Tibial nerve (tissue), 4 donors: ENCODE data around the gene USP24. TPM values are rescaled to one million over a fixed set of nuclear protein-coding genes. Genes with fewer than 3 reads are reported as not detected.
A peak's percentile ranks its signal among the peaks of the same experiment; 100 is the strongest.

Source experiments
- DNase-seq, 2 donors: peaks; one replicate each; pipeline ENCODE4 v3.0.0-alpha.2; 2019; ENCODE audit warnings: low spot score in 2 of 2
- H3K27ac ChIP-seq, 4 donors: fragments of 200-600 bp; sonication (generic) in 3 of 4; one replicate each; pipeline ENCODE4 v1.5.1; 2017 to 2019; ENCODE audit warnings: mild to moderate bottlenecking in 1 of 4
- H3K27me3 ChIP-seq, 2 donors: fragments of 200-600 bp; sonication (generic) in 1 of 2; one replicate each; pipeline versions ENCODE4 v1.5.1 to v1.6.0; 2017 to 2019
- H3K36me3 ChIP-seq, 3 donors: fragments of 200-600 bp; sonication (generic); one replicate each; pipeline ENCODE4 v1.5.1; 2018 to 2019
- H3K4me1 ChIP-seq, 4 donors: fragments of 200-600 bp; sonication (generic) in 3 of 4; one replicate each; pipeline ENCODE4 v1.5.1; 2017 to 2019
- H3K4me3 ChIP-seq, 4 donors: fragments of 200-600 bp; sonication (generic) in 3 of 4; one replicate each; pipeline ENCODE4 v1.5.1; 2017 to 2019; ENCODE audit warnings: mild to moderate bottlenecking in 1 of 4, moderate library complexity in 1 of 4
- H3K9me3 ChIP-seq, 4 donors: fragments of 200-600 bp; sonication (generic) in 3 of 4; one replicate each; pipeline ENCODE4 v1.5.1; 2017 to 2019
- CTCF ChIP-seq, 5 experiments: fragments of 200-600 bp in 3 of 5; fragments of 450-650 bp in 2 of 5; sonication (generic) in 3 of 5; IDR thresholded peaks; one replicate each; pipeline ENCODE4 v1.5.1; 2016 to 2019; ENCODE audit warnings: antibody characterized with exemption in 5 of 5, mild to moderate bottlenecking in 3 of 5, moderate library complexity in 2 of 5
- EP300 ChIP-seq, 2 donors: sonication (generic); formaldehyde crosslinking; IDR thresholded peaks; one replicate each; pipeline ENCODE4 v1.6.1; 2017; ENCODE audit warnings: antibody characterized with exemption in 2 of 2, mild to moderate bottlenecking in 1 of 2
- POLR2A ChIP-seq, 2 donors: fragments of 450-650 bp; IDR thresholded peaks; one replicate each; pipeline ENCODE4 v1.6.1; 2017; ENCODE audit warnings: antibody characterized with exemption in 2 of 2, mild to moderate bottlenecking in 2 of 2, moderate library complexity in 2 of 2
- WGBS, 2 donors: methylation state at CpG; one replicate each; pipeline ENCODE4 v1.1.5; 2018; 5-methylcytosine and 5-hydroxymethylcytosine counted together
- total RNA-seq, 4 donors: library from RNA; depleted of rRNA; stranded (reverse); fragments of >200 nt; gene quantifications; one replicate each; pipeline ENCODE4 v1.1.0, GENCODE V29; 2016

USP24 gene
- total RNA-seq, 4 donors from 2014 or later: 46.8 to 63.8 (median 55.7) TPM

- no peaks in the 10 kb centered on the region for H3K9me3 ChIP-seq
- no peak overlapping the region for H3K27ac ChIP-seq
- H3K36me3 ChIP-seq: no peaks in the 10 kb centered on the region
- peak overlapping the region in 1 of 4 donors; percentile 46 for H3K4me3 ChIP-seq
- no peak for DNase-seq
- H3K27me3 ChIP-seq: peaks cover 0 to 67% of the 10 kb centered on the region in 2 donors
- WGBS, 2 donors: 33 to 37% methylated on average over 9 of the region's 9 CpGs
- peaks cover 0 to 17% (median 0%) of the 10 kb centered on the region in 4 donors for H3K4me1 ChIP-seq
- no peak for TF ChIP-seq EP300 (IDR thresholded peaks at IDR 0.05)
Observed at GRCh38 chr1:55038974-55039341, 176.2 kb downstream of the USP24 start.

GRCh38 chr1:55038552-55038838 is 176.7 kb downstream of the USP24 start:
- Histone ChIP-seq H3K4me3 (no peak overlapping the region), H3K27ac (no peak overlapping the region), H3K4me1 (peaks cover 0 to 17% (median 0%) of the 10 kb centered on the region in 4 donors), H3K36me3 (no peaks in the 10 kb centered on the region), H3K9me3 (no peaks in the 10 kb centered on the region), H3K27me3 (peaks cover 0 to 71% of the 10 kb centered on the region in 2 donors)
- no peak for DNase-seq
- TF ChIP-seq CTCF (IDR thresholded peaks at IDR 0.05): no peak
- no peak for TF ChIP-seq EP300 (IDR thresholded peaks at IDR 0.05)
- TF ChIP-seq POLR2A (IDR thresholded peaks at IDR 0.05): no peak
- 77% methylated on average over 3 of the region's 3 CpGs for WGBS, 2 donors

- Histone ChIP-seq H3K4me3 (no peak overlapping the region), H3K27me3 (peaks cover 0 to 73% of the 10 kb centered on the region in 2 donors), H3K36me3 (no peaks in the 10 kb centered on the region), H3K9me3 (no peaks in the 10 kb centered on the region), H3K4me1 (peaks cover 0 to 17% (median 0%) of the 10 kb centered on the region in 4 donors), H3K27ac (no peak overlapping the region)
- no peak for DNase-seq
- TF ChIP-seq EP300 (IDR thresholded peaks at IDR 0.05) (no peak), CTCF (IDR thresholded peaks at IDR 0.05) (no peak), POLR2A (IDR thresholded peaks at IDR 0.05) (no peak)
- 79% methylated on average over 8 of the region's 8 CpGs for WGBS, 2 donors
Observed at GRCh38 chr1:55037733-55038551, 177.2 kb downstream of the USP24 start.

- Histone ChIP-seq H3K36me3 (no peaks in the 10 kb centered on the region), H3K4me1 (peaks cover 0 to 17% (median 0%) of the 10 kb centered on the region in 4 donors), H3K4me3 (no peak overlapping the region), H3K27me3 (peaks cover 0 to 59% of the 10 kb centered on the region in 2 donors), H3K9me3 (no peaks in the 10 kb centered on the region), H3K27ac (no peak overlapping the region)
- WGBS, 2 donors: 58 to 62% methylated on average over 4 of the region's 4 CpGs
- no peak for DNase-seq
- TF ChIP-seq CTCF (IDR thresholded peaks at IDR 0.05): no peak
- TF ChIP-seq POLR2A (IDR thresholded peaks at IDR 0.05): no peak
- no peak for TF ChIP-seq EP300 (IDR thresholded peaks at IDR 0.05)
Observed at GRCh38 chr1:55035904-55036303, 179.3 kb downstream of the USP24 start.

- DNase-seq: no peak
- no peaks in the 10 kb centered on the region for H3K9me3 ChIP-seq
- H3K4me3 ChIP-seq: no peak overlapping the region
- TF ChIP-seq EP300 (IDR thresholded peaks at IDR 0.05) (no peak), CTCF (IDR thresholded peaks at IDR 0.05) (no peak), POLR2A (IDR thresholded peaks at IDR 0.05) (no peak)
- H3K27ac ChIP-seq: no peak overlapping the region
- no peaks in the 10 kb centered on the region for H3K36me3 ChIP-seq
- peaks cover 0 to 12% (median 0%) of the 10 kb centered on the region in 4 donors for H3K4me1 ChIP-seq
- WGBS, 2 donors: 75 to 81% methylated on average over 6 of the region's 6 CpGs
- peaks cover 0 to 46% of the 10 kb centered on the region in 2 donors for H3K27me3 ChIP-seq
Observed at GRCh38 chr1:55034476-55035133, 180.6 kb downstream of the USP24 start.
